ENCODE measurements around the gene BMF. TPM values are rescaled to one million over a fixed set of nuclear protein-coding genes. Genes with fewer than 3 reads are reported as not detected.

BMF gene
- total and polyA plus RNA-seq, 4 donors, result 8.8 to 42.5 (median 11.1) TPM

GRCh38 chr15:40114218-40114617, 5.5 kb upstream of the BMF start:
- ATAC-seq (ENCODE audit: insufficient read depth, low FRiP score), result no peak

GRCh38 chr15:40112789-40113188, 4.1 kb upstream of the BMF start:
- H3K36me3 ChIP-seq (ENCODE audit: control insufficient read depth in 4 of 4, insufficient read depth in 4 of 4, low read length in 4 of 4), result no peaks in the 10 kb centered on the region
- no peaks in the 10 kb centered on the region for H3K9me3 ChIP-seq (ENCODE audit: control insufficient read depth in 4 of 4, insufficient read depth in 3 of 4, low read length in 3 of 4)
- WGBS, 2 donors, result 88 to 95% methylated on average over 21 to 24 of the region's 24 CpGs
- no peak for DNase-seq
- ATAC-seq (ENCODE audit: insufficient read depth, low FRiP score), result no peak
- H3K4me1 ChIP-seq (ENCODE audit: control insufficient read depth in 5 of 5, insufficient read depth in 5 of 5, low read length in 5 of 5), result peaks cover 0 to 10% (median 1%) of the 10 kb centered on the region in 5 donors
- H3K27ac ChIP-seq (ENCODE audit: low read depth in 1 of 2, low read length in 1 of 2), result no peak overlapping the region
- H3K27me3 ChIP-seq (ENCODE audit: control insufficient read depth in 3 of 3, insufficient read depth in 3 of 3, low read length in 2 of 3), result peaks cover 0 to 4% (median 0%) of the 10 kb centered on the region in 3 donors
- H3K9ac ChIP-seq (ENCODE audit: insufficient read depth in 1 of 2, low read length in 2 of 2), result no peak overlapping the region
- TF ChIP-seq CTCF (IDR thresholded peaks at IDR 0.05; ENCODE audit: control extremely low read depth, extremely low read depth), result no peak
- no peak overlapping the region for H3K4me3 ChIP-seq

More at GRCh38 chr15:40114218-40114617, 5.5 kb upstream of the BMF start:
- 94 to 97% methylated on average over 2 of the region's 2 CpGs for WGBS, 2 donors
- Histone ChIP-seq H3K4me3 (no peak overlapping the region), H3K36me3 (ENCODE audit: control insufficient read depth in 4 of 4, insufficient read depth in 4 of 4, low read length in 4 of 4) (no peaks in the 10 kb centered on the region), H3K9ac (ENCODE audit: insufficient read depth in 1 of 2, low read length in 2 of 2) (no peak overlapping the region), H3K4me1 (ENCODE audit: control insufficient read depth in 5 of 5, insufficient read depth in 5 of 5, low read length in 5 of 5) (peaks cover 0 to 3% (median 0%) of the 10 kb centered on the region in 5 donors), H3K27me3 (ENCODE audit: control insufficient read depth in 3 of 3, insufficient read depth in 3 of 3, low read length in 2 of 3) (peaks cover 0 to 4% (median 0%) of the 10 kb centered on the region in 3 donors), H3K27ac (ENCODE audit: low read depth in 1 of 2, low read length in 1 of 2) (no peak overlapping the region), H3K9me3 (ENCODE audit: control insufficient read depth in 4 of 4, insufficient read depth in 3 of 4, low read length in 3 of 4) (no peaks in the 10 kb centered on the region)
- TF ChIP-seq CTCF (IDR thresholded peaks at IDR 0.05; ENCODE audit: control extremely low read depth, extremely low read depth), result no peak
- DNase-seq, result no peak

- WGBS, 2 donors, result 85 to 100% methylated on average over 2 of the region's 2 CpGs
- no peak for TF ChIP-seq CTCF (IDR thresholded peaks at IDR 0.05; ENCODE audit: control extremely low read depth, extremely low read depth)
- no peak overlapping the region for H3K4me3 ChIP-seq
- no peak for ATAC-seq (ENCODE audit: insufficient read depth, low FRiP score)
- no peaks in the 10 kb centered on the region for H3K9me3 ChIP-seq (ENCODE audit: control insufficient read depth in 4 of 4, insufficient read depth in 3 of 4, low read length in 3 of 4)
- no peak overlapping the region for H3K27ac ChIP-seq (ENCODE audit: low read depth in 1 of 2, low read length in 1 of 2)
- H3K36me3 ChIP-seq (ENCODE audit: control insufficient read depth in 4 of 4, insufficient read depth in 4 of 4, low read length in 4 of 4), result no peaks in the 10 kb centered on the region
- DNase-seq, result no peak
- peaks cover 0 to 4% (median 0%) of the 10 kb centered on the region in 3 donors for H3K27me3 ChIP-seq (ENCODE audit: control insufficient read depth in 3 of 3, insufficient read depth in 3 of 3, low read length in 2 of 3)
- H3K9ac ChIP-seq (ENCODE audit: insufficient read depth in 1 of 2, low read length in 2 of 2), result no peak overlapping the region
- H3K4me1 ChIP-seq (ENCODE audit: control insufficient read depth in 5 of 5, insufficient read depth in 5 of 5, low read length in 5 of 5), result peaks cover 0 to 19% (median 9%) of the 10 kb centered on the region in 5 donors
These were observed 3.2 kb upstream of the BMF start for GRCh38 chr15:40111888-40112287.
